Mammary epithelial cell (primary cell): ENCODE results near the gene AOAH.

Experiments used
- EZH2 ChIP-seq: IDR thresholded peaks from 2 replicates; pipeline ENCODE4 v1.6.1; 2012; ENCODE audit warnings: low read length, inconsistent platforms, borderline replicate concordance
- TF ChIP-seq, protein P1 (sequence below), 2 donors: IDR thresholded peaks in 1 of 2; conservative IDR thresholded peaks in 1 of 2; 2 replicates each; pipeline ENCODE4 v1.5.1; 2011 to 2012; ENCODE audit warnings: inconsistent platforms in 2 of 2, low read length in 2 of 2, mild to moderate bottlenecking in 2 of 2, control low read depth in 1 of 2, low read depth in 1 of 2; ENCODE audit not compliant: insufficient read depth in 1 of 2; ENCODE audit errors: extremely low read depth in 1 of 2

DNA sequence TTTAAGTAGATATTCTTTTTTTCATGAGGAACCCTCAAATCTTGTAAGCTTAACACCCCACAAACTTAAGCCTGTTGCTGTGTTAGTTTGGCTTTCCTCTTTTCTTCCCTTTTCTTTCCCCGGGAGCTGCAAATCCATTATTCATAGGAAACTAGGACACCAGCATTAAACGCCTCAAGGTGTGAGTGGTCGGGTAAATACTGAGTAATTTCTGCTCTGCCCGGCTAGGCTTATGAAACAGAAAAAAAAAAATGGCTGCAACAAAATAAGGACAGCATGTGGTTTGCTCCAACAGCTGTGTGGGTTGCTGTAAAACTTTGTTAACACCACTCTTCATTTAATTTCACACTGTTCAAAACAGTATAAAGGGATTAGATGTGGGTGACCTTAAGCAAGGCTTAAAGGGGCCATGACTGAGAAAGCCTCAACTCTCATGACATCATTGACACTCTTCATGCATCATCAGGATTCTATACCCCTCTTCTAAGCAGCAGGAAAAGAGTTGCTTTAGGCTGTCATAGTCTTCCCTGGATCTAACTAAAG, 104.1 kb downstream of the AOAH start:
- TF ChIP-seq EZH2 = no peak
- TF ChIP-seq, protein P1, sequence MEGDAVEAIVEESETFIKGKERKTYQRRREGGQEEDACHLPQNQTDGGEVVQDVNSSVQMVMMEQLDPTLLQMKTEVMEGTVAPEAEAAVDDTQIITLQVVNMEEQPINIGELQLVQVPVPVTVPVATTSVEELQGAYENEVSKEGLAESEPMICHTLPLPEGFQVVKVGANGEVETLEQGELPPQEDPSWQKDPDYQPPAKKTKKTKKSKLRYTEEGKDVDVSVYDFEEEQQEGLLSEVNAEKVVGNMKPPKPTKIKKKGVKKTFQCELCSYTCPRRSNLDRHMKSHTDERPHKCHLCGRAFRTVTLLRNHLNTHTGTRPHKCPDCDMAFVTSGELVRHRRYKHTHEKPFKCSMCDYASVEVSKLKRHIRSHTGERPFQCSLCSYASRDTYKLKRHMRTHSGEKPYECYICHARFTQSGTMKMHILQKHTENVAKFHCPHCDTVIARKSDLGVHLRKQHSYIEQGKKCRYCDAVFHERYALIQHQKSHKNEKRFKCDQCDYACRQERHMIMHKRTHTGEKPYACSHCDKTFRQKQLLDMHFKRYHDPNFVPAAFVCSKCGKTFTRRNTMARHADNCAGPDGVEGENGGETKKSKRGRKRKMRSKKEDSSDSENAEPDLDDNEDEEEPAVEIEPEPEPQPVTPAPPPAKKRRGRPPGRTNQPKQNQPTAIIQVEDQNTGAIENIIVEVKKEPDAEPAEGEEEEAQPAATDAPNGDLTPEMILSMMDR (conservative IDR thresholded peaks at IDR 0.05 in 1 of 2, IDR thresholded peaks at IDR 0.05 in 1 of 2; ENCODE audit: extremely low read depth in 1 of 2, insufficient read depth in 1 of 2, low read depth in 1 of 2, low read length in 2 of 2) = no peak
